OCI-LY1 (cell line): Measurements from ENCODE around the gene MAGEA10.

Source experiments
- CTCF ChIP-seq: fragments of 200-600 bp; sonication (generic), shearing (Covaris generic); IDR thresholded peaks from 2 replicates; pipeline ENCODE4 v1.5.1; 2017; ENCODE audit warnings: mild to moderate bottlenecking, antibody characterized with exemption, low read length, moderate library complexity, mixed read lengths
- EZH2 ChIP-seq: fragments of 200-600 bp; sonication (generic), shearing (Covaris generic); IDR thresholded peaks from 2 replicates; pipeline ENCODE4 v1.8.0; 2017; ENCODE audit warnings: borderline replicate concordance, mixed run types, mild to moderate bottlenecking, antibody characterized with exemption, low read length, moderate library complexity, mixed read lengths

- TF ChIP-seq CTCF = no peak
- no peak for TF ChIP-seq EZH2
Measured at GRCh38 chrX:152177052-152177451, 38.7 kb upstream of the MAGEA10 start.
